Measurements from ENCODE around the gene MCTP1.

The MCTP1 gene

DNA sequence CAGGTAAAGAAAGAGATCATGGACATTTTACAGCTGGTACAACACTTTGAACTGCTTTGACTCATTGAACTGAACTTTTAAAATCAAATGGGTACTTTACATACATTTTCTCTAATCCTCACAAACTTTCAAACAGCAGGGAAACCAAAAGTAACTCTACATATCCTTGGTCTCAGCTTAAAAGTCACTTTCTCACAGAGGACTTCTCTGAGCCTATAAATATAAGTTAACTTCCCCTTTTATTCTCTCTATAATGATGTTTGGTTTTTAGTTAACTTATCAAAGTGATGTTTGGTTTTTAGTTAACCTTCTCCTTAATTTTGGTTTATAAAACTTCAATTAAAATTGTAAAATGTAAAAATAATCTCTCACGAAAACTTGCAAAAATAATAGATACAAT lies 209.8 kb downstream of the MCTP1 start:
- DNase-seq (ENCODE audit: low read depth in 2 of 2): no peak

GRCh38 chr5:95072281-95072680 lies 212.6 kb downstream of the MCTP1 start:
- no peak for DNase-seq (ENCODE audit: low read depth in 2 of 2)

GRCh38 chr5:95070866-95071265 lies 214.0 kb downstream of the MCTP1 start:
- DNase-seq (ENCODE audit: low read depth in 2 of 2): no peak

DNA sequence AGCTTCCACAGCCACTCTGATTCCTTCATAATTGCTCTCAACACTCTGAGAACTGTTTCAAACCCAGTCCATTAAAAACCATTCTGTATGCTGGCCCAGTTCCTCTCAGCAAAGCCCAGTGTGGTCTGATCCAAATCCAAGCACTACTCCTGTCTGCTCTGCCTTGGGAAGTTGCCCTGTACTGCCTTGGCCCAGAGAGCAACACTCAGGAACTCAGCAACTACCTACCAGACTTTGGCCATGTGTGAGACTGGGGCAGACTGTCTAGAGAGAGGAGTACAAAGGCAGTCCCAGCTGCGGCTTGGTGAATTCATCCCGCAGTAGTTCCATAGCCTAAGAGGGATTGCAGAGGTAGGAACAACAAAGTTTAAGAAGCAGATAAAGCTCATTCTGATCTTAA lies 214.4 kb downstream of the MCTP1 start:
- DNase-seq (ENCODE audit: low read depth in 2 of 2): no peak

- DNase-seq (ENCODE audit: low read depth in 2 of 2): no peak
Measured at GRCh38 chr5:95069948-95070347, 214.9 kb downstream of the MCTP1 start.

- no peak for DNase-seq (ENCODE audit: low read depth in 2 of 2)
Measured at GRCh38 chr5:95069021-95069420, 215.9 kb downstream of the MCTP1 start.

GRCh38 chr5:95068289-95068910 lies 216.5 kb downstream of the MCTP1 start:
- DNase-seq (ENCODE audit: low read depth in 2 of 2): no peak

DNA sequence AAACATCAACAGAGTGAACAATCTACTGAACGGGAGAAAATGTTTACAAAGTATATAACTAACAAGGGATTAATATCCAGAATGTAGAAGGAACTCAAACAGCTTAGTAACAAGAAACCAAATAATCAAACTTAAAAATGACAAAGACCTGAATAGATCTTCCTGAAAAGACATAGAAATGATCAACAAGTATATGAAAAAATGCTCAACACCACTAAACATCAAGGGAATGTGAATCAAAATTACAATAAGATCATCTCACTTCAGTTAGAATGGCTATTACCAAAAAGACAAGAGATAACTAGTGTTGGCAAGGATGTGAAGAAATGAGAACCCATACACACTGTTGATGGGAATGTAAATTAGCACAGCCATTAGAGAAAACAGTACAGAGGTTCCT lies 218.8 kb downstream of the MCTP1 start:
- no peak for DNase-seq (ENCODE audit: low read depth in 2 of 2)

GRCh38 chr5:95063492-95063891 lies 221.4 kb downstream of the MCTP1 start:
- no peak for DNase-seq (ENCODE audit: low read depth in 2 of 2)

DNA sequence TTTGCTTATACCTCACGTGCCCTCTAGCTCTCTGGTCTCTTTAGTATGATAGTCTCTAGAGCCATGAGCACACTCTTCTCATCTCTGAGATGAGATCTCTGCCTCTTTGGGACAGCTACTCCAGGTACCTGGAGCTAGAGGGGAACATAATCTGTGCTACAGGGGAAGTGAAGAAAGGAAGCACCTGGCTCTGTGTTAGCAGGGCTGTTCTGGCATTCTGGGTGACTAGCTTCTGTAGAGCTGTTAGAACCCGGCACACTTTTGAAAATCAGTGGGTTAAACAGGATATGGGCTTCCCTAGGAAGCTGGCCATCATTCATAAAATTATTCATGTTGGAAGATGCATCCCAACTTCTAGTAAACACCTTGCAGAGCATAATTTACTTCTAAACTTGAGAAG lies 224.8 kb downstream of the MCTP1 start:
- DNase-seq (ENCODE audit: low read depth in 2 of 2): no peak

GRCh38 chr5:95059636-95060035 lies 225.3 kb downstream of the MCTP1 start:
- DNase-seq (ENCODE audit: low read depth in 2 of 2): no peak

DNA sequence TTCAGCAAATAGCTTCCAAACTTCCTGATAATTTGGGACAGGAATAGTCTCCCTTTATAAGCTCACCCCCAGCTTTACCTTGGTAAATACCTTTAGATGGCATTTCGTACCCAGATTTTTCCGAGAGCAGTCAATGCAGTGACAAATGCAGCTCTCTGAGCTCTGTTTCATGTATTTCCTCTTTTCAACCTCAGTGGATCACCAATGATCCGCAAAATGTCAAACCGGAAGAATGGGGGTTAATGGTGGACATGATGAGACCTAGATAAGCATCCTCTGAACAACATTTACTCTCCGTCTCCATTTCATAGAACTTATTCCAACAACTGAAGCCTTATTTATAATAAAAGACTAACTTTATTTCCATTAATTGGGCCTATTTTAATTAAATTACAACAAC lies 227.3 kb downstream of the MCTP1 start:
- DNase-seq (ENCODE audit: low read depth in 2 of 2): no peak

DNA sequence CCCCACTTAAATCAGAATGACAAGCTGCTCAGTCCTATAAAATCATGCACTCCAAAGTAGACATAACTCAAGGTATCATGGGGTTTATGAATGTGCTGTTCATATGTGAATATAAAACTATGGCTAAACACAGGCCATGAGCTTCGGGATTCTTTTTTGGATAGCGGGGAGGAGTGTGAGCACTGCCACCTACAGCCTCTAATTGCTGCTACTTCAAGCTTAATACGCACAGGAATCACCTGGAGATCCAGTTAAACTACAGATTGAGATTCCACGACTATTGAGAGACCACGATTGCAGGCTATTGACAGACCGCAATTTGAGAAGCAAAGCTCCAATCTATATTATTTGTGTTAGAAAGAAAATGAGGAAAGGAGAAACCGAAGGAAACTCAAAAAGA lies 231.6 kb downstream of the MCTP1 start:
- no peak for DNase-seq (ENCODE audit: low read depth in 2 of 2)

DNA sequence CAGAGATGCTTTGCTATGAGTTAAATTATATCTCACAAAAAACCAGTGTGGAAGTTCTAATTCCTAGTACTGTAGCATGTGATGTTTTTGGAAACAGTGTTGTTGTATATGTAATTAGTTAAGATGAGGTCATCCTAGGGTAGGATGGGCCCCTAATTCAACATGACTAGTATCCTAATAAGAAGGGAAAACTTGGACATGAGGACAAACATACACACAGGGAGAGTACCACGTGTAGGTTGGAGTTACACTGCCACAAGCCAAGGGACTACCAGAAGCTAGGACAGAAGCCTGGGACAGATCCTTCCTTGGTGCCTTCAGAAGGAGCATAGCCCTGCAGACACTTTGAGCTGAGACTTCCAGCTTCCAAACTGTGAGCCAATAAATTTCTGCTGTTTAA lies 234.2 kb downstream of the MCTP1 start:
- no peak for DNase-seq (ENCODE audit: low read depth in 2 of 2)

DNA sequence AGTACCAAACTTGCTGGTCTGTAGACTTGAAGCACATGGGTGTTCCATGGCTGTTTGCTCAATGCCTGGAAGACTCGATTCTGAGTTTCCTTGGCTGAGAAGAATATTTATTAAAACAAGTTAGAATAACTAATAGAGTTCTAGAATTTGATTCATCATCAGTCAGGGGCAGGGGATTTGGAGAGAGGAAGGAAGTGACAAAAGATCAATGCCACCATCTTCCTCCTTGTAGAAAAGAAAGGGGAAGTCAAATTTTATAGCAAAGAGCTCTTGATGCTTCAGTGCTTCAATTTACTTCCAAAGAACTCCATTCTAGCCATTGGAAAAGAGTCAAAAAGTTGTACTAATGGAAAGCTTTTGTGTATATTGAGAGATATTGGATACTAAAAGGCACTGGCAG lies 236.3 kb downstream of the MCTP1 start:
- no peak for DNase-seq (ENCODE audit: low read depth in 2 of 2)

DNA sequence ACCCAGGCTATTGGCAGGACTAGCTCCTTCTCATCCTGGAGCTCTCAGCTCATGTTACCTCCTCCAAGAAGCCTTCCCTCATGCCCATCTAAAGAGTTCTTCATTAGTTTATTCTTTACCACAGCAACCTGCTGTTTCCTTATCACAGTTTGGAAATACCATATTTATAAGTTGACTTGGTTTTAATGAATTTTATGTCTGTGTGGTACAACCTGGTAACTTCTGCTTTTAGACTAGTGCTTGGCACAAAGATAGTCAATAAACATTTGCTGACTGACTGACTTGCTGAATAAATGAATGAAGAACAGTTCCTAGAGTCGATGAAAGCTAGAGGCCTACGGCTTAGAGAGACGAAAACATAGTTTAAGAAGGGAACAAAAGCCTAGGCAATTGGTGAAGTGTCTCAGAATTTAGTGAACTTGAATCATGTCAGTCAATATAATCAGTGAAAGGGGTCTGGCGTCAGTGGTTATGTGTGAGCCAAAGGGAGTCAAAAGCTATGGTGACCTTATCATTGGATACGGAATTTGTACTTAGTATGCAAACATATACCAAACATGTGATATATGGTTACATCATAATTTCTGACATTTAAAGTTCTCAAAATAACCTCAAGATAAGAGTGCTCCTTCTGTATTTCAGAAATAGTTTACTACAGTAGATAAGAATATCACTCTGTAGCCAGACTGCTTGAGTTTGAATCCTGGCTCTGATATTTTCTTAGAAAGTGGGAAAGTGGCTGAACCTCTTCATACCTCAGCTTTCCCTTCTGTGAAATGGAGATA lies 239.5 kb downstream of the MCTP1 start:
- DNase-seq (ENCODE audit: low read depth in 2 of 2): no peak

GRCh38 chr5:95044096-95044495 lies 240.8 kb downstream of the MCTP1 start:
- DNase-seq (ENCODE audit: low read depth in 2 of 2): no peak

DNA sequence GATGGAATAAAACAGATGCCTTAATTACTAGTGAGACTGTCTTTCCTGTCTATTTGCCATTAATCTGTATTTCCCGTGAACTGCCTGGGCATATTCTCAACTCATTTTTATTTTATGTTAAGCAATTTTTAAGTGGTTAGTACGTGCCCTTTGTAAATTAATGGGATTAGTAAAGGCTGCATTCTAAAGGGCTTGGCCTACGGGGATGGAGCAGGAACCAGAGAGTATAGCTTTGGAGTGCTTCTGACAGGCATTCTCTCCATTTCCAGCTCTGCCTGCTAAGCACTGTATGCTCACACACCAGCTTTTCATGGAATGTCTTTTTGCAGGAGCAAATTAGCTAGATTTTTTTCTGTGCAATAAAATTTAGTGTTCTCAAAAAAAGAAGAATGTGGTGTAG lies 241.2 kb downstream of the MCTP1 start:
- no peak for DNase-seq (ENCODE audit: low read depth in 2 of 2)

- no peak for DNase-seq (ENCODE audit: low read depth in 2 of 2)
Measured at GRCh38 chr5:95043234-95043633, 241.7 kb downstream of the MCTP1 start.

GRCh38 chr5:95042037-95042436 lies 242.9 kb downstream of the MCTP1 start:
- DNase-seq (ENCODE audit: low read depth in 2 of 2): no peak

DNA sequence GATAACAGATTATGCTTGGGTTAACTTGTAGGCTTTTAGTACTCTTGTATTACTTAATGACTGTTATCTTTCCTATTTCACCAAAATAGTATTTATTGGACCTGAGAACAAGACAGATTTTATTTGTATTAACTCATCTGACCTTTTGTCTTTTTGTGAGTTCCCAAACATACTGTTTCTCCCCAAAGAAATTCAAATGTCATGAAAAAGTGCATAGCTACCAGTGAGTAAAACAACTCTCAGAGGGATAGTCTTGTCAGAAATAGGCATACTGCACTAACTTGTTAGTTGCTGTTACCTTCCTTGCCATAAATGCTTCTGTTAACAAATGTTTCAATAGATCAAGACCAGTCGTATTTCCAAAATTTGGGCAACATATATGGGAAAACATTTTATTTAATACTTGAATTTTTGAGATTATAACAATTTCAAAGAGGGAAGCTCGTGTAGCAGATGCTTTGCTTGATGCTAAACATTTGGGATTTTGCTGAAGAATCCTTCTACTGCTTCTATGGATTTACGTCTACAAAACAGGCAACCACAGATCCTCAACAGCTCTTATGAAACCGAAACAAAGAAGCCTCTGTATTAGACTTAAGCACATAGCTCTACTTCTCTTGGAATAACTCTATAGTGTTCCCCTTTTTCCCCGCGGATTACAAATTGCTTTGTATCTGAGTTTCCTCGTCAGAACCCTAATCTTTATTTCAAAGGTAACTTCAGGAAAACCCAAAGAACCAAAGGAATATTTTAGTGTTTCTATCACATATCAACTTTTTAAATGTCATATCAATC lies 248.8 kb downstream of the MCTP1 start:
- DNase-seq (ENCODE audit: low read depth in 2 of 2): no peak

DNA sequence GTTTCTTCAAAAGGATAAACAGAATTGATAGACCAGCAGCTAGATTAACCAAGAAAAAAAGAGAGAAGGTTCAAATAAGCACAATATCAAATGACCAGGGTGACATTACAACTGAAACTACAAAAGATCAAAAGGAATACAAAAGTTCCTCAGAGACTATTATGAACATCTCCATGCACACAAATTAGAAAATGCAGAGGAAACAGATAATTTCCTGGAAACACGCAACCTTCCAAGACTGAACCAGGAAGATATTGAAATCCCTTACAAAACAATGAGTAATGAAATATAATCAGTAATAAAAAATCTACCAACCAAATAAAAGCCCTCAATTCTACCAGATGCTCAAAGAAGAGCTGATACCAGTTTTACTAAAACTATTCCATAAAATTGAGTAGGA lies 252.1 kb downstream of the MCTP1 start:
- DNase-seq (ENCODE audit: low read depth in 2 of 2): no peak
